Body of pancreas (tissue), 4 donors: ENCODE results near the gene IER2. TPM values are rescaled to one million over a fixed set of nuclear protein-coding genes. Genes with fewer than 3 reads are reported as not detected.
"Not testable (repeated sequence)": the region's sequence is repeated elsewhere in the genome, so short reads cannot be mapped to it uniquely, and the experiment has no call there.

Source experiments
- ATAC-seq: fragments of 150-250 bp; one replicate; pipeline ENCODE4 v1.9.1; 2016
- DNase-seq, 4 donors: peaks; one replicate each; pipeline ENCODE4 v3.0.0-alpha.2; 2019
- H3K27ac ChIP-seq, 4 donors: fragments of 200-600 bp; sonication (generic); 1 replicate in 3 of 4; 2 replicates in 1 of 4; pipeline versions ENCODE4 v1.5.1 to v1.6.1; 2016 to 2019; ENCODE audit warnings: mild to moderate bottlenecking in 1 of 4, mixed read lengths in 1 of 4, moderate library complexity in 1 of 4
- H3K27me3 ChIP-seq, 2 donors: fragments of 200-600 bp; sonication (generic); one replicate each; pipeline ENCODE4 v1.6.0; 2016; ENCODE audit warnings: mild to moderate bottlenecking in 1 of 2
- H3K36me3 ChIP-seq, 2 donors: fragments of 200-600 bp; sonication (generic); replicated peaks in 1 of 2; 2 replicates each; pipeline ENCODE4 v1.5.1; 2016; ENCODE audit warnings: low read depth in 2 of 2; ENCODE audit not compliant: insufficient read depth in 1 of 2
- H3K4me1 ChIP-seq: fragments of 200-600 bp; sonication (generic); one replicate; pipeline ENCODE4 v1.6.0; 2016
- H3K4me3 ChIP-seq, 2 donors: fragments of 200-600 bp; sonication (generic); 1 replicate in 1 of 2; 2 replicates in 1 of 2; pipeline ENCODE4 v1.5.1; 2016 to 2019
- H3K9me3 ChIP-seq, 3 donors: fragments of 200-600 bp; sonication (generic); 1 replicate in 2 of 3; 2 replicates in 1 of 3; pipeline ENCODE4 v1.5.1; 2016
- POLR2A ChIP-seq, 3 donors: fragments of 450-650 bp; IDR thresholded peaks; one replicate each; pipeline ENCODE4 v1.6.1; 2016; ENCODE audit warnings: antibody characterized with exemption in 3 of 3, mild to moderate bottlenecking in 2 of 3
- WGBS, 2 donors: methylation state at CpG; one replicate each; pipeline ENCODE4 v1.1.5; 2017; 5-methylcytosine and 5-hydroxymethylcytosine counted together
- intact Hi-C: fragments of 100-400 bp; cut with DNase I; formaldehyde crosslinking; loops from one replicate; pipeline ENCODE4 v1.15.1; 2023
- total RNA-seq, 2 donors: library from RNA; depleted of rRNA; stranded (reverse); fragments of >200 nt; gene quantifications; one replicate each; pipeline ENCODE4 v1.1.0, GENCODE V29; 2016
- TF ChIP-seq, protein P1 (sequence below), 7 experiments: fragments of 450-650 bp in 4 of 7; fragments of 200-600 bp in 3 of 7; sonication (generic) in 3 of 7; IDR thresholded peaks; one replicate each; pipeline ENCODE4 v1.5.1; 2016 to 2019; ENCODE audit warnings: antibody characterized with exemption in 7 of 7

Gene IER2
- total RNA-seq, 2 donors from 2014 or later = 162 to 857 TPM

DNA sequence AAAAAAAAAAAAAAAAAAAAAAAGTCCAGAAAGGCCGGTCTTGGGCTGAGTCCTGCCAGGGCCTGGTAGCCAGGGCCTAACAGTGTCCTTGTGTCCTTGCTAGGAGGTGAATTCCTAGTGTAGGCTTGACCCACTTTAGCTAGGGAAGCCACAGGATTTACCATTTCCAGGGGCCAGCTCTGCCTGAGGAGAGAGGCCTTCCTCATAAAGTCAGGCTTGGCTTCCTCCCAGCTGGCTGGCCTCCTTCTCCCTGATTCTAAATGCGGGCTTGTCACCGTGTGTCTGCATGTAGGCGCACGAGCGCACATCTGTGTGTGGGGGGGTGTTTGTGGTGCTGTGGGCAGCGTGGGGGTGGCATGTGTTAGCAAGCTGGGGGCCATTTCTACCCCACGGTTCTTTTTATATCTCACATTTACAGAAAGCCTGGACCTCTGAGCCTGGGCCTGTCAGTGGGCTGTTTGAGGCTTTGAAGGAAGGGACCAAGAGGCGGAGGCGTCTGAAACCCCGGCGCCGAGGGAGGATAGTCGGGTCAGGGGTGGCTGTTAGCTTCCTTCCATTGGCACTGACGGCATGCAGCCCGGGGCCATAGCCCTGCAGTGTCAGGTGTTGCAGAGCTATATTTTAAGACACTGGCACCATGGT is 31.7 kb downstream of the IER2 start:
- peak; percentile 65 for ATAC-seq
- TF ChIP-seq POLR2A (IDR thresholded peaks at IDR 0.05) = no peak
- TF ChIP-seq, protein P1, sequence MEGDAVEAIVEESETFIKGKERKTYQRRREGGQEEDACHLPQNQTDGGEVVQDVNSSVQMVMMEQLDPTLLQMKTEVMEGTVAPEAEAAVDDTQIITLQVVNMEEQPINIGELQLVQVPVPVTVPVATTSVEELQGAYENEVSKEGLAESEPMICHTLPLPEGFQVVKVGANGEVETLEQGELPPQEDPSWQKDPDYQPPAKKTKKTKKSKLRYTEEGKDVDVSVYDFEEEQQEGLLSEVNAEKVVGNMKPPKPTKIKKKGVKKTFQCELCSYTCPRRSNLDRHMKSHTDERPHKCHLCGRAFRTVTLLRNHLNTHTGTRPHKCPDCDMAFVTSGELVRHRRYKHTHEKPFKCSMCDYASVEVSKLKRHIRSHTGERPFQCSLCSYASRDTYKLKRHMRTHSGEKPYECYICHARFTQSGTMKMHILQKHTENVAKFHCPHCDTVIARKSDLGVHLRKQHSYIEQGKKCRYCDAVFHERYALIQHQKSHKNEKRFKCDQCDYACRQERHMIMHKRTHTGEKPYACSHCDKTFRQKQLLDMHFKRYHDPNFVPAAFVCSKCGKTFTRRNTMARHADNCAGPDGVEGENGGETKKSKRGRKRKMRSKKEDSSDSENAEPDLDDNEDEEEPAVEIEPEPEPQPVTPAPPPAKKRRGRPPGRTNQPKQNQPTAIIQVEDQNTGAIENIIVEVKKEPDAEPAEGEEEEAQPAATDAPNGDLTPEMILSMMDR (IDR thresholded peaks at IDR 0.05) = no peak
- peak; percentile 56 to 78 (median 69) for DNase-seq
- H3K9me3 ChIP-seq = no peaks in the 10 kb centered on the region
- H3K27ac ChIP-seq = peak overlapping the region in 3 of 4 donors; percentile 31 to 52 (median 39)
- H3K27me3 ChIP-seq = no peaks in the 10 kb centered on the region
- peaks cover 7% of the 10 kb centered on the region for H3K4me1 ChIP-seq
- 11 to 40% methylated on average over 7 to 16 of the region's 16 CpGs for WGBS, 2 donors
- no peak overlapping the region for H3K4me3 ChIP-seq
- intact Hi-C loops = no loop called here
- H3K36me3 ChIP-seq = no peaks in the 10 kb centered on the region

DNA sequence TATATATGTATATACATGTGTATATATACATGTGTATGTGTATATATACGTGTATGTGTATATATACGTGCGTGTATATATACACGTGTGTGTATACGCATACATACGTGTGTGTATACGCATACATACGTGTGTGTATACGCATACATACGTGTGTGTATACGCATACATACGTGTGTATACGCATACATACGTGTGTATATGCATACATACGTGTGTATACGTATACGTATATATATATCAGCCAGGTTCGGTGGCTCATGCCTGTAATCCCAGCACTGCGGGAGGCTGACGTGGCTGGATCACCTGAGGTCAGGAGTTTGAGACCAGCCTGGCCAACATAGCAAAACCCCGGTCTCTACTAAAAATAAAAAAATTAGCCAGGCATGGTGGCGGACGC is 34.7 kb downstream of the IER2 start:
- H3K4me1 ChIP-seq, H3K27me3 ChIP-seq, DNase-seq, ATAC-seq, H3K9me3 ChIP-seq, intact Hi-C loops, H3K36me3 ChIP-seq, H3K27ac ChIP-seq, H3K4me3 ChIP-seq: not testable (repeated sequence)
- WGBS, 2 donors = 52 to 77% methylated on average over 22 to 23 of the region's 23 CpGs

DNA sequence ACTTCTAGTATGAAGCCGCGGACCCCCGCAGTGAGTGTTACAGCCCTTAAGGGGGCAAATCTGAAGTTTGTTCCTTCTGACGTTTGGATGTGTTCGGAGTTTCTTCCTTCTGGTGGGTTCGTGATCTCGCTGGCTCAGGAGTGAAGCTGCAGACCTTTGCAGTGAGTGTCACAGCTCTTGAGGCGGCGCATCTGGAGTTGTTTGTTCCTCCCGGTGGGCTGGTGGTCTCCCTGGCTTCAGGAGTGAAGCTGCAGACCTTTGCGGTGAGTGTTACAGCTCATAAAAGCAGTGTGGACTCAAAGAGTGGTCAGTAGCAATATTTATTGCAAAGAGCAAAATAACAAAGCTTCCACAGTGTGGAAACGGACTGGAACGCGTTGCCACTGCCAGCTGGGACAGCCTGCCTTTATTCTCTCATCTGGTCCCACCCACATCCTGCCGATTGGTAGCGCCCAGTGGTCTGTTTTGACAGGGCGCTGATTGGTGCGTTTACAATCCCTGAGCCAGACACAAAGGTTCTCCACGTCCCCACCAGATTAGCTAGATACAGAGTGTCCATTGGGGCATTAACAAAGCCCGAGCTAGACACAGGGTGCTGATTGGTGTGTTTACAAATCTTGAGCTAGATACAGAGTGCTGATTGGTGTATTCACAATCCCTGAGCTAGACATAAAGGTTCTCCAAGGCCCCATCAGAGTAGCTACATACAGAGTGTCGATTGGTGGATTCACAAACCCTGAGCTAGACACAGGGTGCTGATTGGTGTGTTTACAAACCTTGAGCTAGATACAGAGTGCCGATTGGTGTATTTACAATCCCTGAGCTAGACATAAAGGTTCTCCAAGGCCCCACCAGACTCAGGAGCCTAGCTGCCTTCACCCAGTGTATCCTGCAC is 35.8 kb downstream of the IER2 start:
- ATAC-seq, H3K36me3 ChIP-seq, H3K27me3 ChIP-seq, DNase-seq, H3K27ac ChIP-seq, intact Hi-C loops, H3K4me1 ChIP-seq, H3K4me3 ChIP-seq, H3K9me3 ChIP-seq: not testable (repeated sequence)
- WGBS, 2 donors = 85 to 86% methylated on average over 19 to 22 of the region's 22 CpGs

DNA sequence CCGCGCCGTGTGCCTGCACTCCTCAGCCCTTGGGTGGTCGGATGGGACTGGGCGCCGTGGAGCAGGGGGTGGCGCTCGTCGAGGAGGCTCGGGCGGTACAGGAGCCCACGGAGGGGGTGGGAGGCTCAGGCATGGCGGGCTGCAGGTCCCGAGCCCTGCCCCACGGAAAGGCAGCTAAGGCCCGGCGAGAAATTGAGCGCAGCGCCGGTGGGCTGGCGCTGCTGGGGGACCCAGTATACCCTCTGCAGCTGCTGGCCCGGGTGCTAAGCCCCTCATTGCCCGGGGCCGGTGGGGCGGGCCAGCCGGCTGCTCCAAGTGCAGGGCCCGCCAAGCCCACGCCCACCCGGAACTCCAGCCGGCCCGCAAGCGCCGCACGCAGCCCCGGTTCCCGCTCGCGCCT is 36.5 kb downstream of the IER2 start:
- H3K36me3 ChIP-seq, H3K27me3 ChIP-seq, DNase-seq, H3K4me3 ChIP-seq, intact Hi-C loops, ATAC-seq, H3K9me3 ChIP-seq, H3K27ac ChIP-seq: not testable (repeated sequence)
- peaks cover 10% of the 10 kb centered on the region for H3K4me1 ChIP-seq
- WGBS, 2 donors = 86% methylated on average over 22 of the region's 38 CpGs; no CpG with 5 or more reads in 1 of the 2 donors

DNA sequence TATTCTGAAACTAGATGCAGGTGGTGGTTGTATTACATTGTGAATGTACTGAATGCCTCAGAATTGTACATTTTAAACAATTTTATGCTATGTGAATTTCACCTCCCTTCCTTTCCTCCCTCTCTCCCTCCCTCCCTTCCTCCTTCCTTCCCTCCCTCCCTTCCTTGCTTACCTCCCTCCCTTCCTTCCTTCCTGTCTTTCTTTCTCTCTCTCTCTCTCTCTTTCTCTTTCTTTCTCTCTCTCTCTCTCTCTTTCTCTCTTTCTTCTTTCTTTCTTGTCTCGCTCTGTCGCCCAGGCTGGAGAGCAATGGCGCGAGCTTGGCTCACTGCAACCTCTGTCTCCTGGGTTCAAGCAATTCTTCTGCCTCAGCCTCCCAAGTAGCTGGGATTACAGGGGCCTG is 37.2 kb downstream of the IER2 start:
- WGBS, 2 donors = 82 to 93% methylated on average over 4 of the region's 4 CpGs
- Histone ChIP-seq H3K27me3 (no peaks in the 10 kb centered on the region), H3K4me3 (no peak overlapping the region), H3K4me1 (peaks cover 5% of the 10 kb centered on the region), H3K27ac (no peak overlapping the region), H3K9me3 (no peaks in the 10 kb centered on the region), H3K36me3 (no peaks in the 10 kb centered on the region)
- ATAC-seq (no peak), DNase-seq (no peak)
- TF ChIP-seq, protein P1 (IDR thresholded peaks at IDR 0.05) = no peak
- TF ChIP-seq POLR2A (IDR thresholded peaks at IDR 0.05) = no peak
- intact Hi-C loops = no loop called here

DNA sequence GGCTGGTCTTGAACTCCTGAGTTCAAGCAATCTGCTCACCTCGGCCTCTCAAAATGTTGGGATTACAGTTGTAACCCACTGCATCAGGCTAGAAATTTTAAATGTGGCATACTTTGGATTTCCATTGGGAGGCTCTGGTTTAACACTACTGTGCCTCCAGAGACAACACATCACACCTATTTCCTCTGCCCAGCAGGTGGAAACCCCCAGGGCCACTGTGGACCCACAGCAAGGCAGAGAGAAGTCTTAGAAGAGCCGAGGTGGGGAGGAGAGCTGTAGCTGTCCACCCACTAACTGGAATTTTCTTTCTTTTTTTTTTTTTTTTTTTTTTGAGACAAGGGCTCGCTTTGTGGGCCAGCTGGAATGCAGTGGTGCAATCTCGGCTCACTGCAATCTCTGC is 39.4 kb downstream of the IER2 start:
- intact Hi-C loops = no loop called here
- no peaks in the 10 kb centered on the region for H3K27me3 ChIP-seq
- peaks cover 5% of the 10 kb centered on the region for H3K4me1 ChIP-seq
- no peak overlapping the region for H3K4me3 ChIP-seq
- TF ChIP-seq, protein P1 (IDR thresholded peaks at IDR 0.05) = no peak
- TF ChIP-seq POLR2A (IDR thresholded peaks at IDR 0.05) = no peak
- WGBS, 2 donors = 76 to 86% methylated on average over 3 to 4 of the region's 4 CpGs
- no peaks in the 10 kb centered on the region for H3K36me3 ChIP-seq
- H3K9me3 ChIP-seq = no peaks in the 10 kb centered on the region
- ATAC-seq (no peak), DNase-seq (no peak)
- H3K27ac ChIP-seq = no peak overlapping the region
